Astrocyte of the hippocampus (primary cell): ENCODE data around the gene APOL2.
A peak's percentile ranks its signal among the peaks of the same experiment; 100 is the strongest.
"Not testable (repeated sequence)": the region's sequence is repeated elsewhere in the genome, so short reads cannot be mapped to it uniquely, and the experiment has no call there.

Experiments
- DNase-seq: peaks from one replicate; pipeline ENCODE4 v3.0.0; 2011; ENCODE audit warnings: low read depth, low spot score

The APOL2 gene

DNA sequence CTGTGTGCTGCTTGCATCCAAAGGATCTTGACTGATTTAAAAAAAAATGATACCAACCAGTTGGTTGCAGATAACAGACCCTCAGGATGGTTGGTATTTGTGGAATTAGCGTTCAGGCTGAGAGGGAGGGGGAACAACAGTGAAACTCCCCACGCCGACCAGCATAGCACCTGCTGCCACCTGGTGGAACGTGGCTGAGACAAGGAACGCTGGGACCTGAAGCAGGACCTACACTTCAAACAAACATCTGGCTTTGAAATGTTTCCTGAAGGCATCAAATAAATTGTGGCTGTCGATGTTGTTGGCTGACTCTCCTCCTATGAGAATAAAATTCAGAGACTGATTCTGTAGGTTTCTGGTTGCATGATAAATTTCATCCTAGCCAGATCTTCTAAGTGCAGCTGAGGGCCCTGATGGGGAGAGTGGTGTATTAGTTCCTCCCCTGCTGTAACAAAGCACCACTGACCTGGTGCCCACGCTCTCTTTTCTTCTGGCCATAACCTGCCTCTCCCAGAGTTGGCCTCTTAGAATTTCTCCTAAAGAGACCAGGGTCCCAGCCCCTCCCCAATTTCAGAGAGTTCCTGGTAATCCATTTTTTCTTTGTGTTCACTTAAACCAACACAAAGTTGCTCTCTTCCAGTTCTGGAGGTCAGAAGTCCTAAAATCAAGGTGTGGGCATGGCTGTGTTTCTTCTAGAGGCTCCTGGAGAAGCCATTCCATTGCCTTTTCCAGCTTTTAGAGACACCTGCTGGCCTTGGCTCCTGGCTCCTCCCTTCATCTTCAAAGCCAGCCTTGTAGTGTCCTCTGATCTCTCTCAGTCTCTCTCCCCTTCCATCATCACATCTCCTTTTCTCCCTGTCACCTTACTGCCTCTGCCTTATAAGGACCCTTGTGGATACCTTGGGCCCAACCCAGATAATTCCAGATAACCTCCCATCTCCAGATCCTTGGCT is 17.3 kb downstream of the APOL2 start:
- peak; percentile 80 for DNase-seq

DNA sequence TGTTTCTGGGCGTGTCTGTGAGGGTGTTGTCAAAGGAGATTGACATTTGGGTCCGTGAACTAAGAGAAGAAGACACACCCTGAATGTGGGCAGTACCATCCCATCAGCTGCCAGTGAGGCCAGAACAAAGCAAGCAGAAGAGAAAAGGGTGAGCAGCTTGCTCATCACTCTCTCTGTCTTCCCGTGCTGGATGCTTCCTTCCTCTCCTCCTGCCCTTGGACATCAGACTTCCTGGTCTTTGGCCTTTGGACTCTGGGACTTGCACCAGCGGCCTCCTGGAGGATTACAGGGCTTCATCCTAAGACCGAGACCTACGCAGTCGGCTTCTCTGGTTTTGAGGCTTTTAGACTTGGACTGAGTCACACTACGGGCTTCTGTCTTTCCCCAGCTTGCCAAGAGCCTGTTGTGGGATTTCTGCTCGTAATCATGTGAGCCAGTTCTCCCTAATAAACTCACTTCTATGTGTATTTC is 18.8 kb downstream of the APOL2 start:
- DNase-seq, result peak; percentile 36

DNA sequence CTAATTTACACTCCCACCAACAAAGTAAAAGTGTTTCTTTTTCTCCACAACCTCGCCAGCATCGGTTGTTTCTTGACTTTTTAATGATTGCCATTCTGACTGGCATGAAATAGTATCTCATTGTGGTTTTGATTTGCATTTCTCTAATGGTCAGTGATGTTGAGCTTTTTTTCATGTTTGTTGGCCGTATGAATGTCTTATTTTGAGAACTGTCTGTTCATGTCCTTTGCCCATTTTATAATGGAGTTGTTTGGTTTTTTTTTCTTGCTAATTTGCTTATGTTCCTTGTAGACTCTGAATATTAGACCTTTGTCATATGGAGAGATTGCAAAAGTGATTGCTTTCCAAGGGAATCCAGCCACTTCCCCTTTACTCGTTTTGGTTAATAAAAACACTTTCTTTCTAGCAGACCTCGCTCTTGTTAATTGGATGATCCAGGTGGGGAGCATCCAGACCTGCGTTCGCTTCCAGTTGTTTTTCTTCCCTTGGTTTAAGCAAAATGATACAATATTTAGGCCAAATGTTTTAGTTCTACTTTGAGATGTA is 20.6 kb downstream of the APOL2 start:
- DNase-seq, result no peak

GRCh38 chr22:36215981-36216380 is 23.3 kb downstream of the APOL2 start:
- no peak for DNase-seq

- no peak for DNase-seq
These were observed 25.7 kb downstream of the APOL2 start for GRCh38 chr22:36213586-36213985.

- no peak for DNase-seq
These were observed 26.4 kb downstream of the APOL2 start for GRCh38 chr22:36212901-36213300.

GRCh38 chr22:36211237-36211861 is 28.0 kb downstream of the APOL2 start:
- peak; percentile 72 for DNase-seq

DNA sequence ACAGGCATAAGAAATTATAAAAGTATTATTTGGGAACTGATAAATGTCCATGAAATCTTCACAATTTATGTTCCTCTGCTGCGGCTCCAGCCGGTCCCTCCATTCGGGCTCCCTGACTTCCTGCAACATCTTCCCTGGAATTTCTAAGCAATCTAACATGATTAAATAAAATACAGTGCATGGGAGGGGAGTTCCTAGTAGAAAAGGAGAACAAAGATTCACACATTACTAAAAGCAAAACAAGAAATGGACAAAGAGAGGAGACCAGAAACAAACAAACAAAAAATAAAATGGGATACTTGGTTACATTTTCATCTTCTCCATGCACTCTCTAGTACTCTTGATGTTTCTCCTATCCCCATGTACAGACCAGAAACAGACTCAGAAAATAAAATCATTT is 29.1 kb downstream of the APOL2 start:
- DNase-seq, result no peak

DNA sequence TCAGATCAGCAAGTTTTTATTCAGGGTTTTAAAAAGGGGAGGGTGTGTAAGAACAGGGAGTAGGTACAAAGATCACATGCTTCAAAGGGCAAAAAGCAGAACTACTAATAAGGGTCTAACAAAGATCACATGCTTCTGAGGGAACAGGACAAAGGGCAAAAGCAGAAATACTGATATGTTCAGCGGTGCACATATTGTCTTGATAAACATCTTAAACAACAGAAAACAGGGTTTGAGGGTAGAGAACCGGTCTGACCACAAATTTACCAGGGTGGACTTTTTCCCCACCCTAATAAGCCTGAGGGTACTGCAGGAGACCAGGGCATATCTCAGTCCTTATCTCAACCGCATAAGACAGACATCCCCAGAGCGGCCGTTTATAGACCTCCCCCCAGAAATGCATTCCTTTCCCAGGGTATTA is 29.8 kb downstream of the APOL2 start:
- DNase-seq, result not testable (repeated sequence)

DNA sequence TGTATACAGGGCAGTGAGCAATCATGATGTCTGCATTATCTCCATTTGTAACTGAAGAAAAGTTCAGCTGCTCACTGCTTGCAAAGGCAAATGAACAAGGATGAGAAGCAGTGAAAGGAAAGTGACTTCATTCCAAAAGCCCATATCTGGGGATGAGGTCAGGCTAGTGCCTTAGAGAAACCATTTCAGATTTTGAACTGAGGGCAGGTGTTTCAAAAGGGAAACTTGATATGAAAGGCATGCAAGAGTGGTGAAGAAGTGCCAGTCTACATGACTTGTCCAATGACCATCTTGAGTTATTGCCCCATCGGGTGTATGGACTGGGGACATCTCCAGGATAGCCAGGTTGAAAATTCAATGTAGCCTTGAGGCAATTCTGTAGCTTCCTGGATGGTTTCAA is 30.4 kb downstream of the APOL2 start:
- DNase-seq, result no peak

- no peak for DNase-seq
These were observed 31.1 kb downstream of the APOL2 start for GRCh38 chr22:36208162-36208765.

DNA sequence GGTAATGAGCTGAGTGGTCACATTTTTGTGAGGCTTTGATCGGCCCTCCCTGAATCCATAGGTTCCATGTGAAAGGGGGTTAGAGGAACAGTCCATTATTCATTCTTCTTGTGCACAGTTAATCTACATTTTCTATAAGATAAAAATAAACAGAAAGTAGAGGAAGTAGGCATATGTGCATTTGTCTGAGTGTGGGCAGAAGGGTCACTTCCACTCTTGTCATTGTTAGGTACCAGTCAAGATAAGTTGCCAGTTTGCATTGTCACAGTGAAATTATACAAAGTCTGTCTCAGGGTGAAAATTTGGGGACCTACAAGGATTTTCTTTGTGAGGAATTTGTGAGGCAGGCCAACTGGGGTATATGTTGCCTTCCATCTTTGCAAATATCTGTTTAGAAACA is 33.1 kb downstream of the APOL2 start:
- no peak for DNase-seq

- DNase-seq, result not testable (repeated sequence)
These were observed 33.8 kb downstream of the APOL2 start for GRCh38 chr22:36205573-36205972.

DNA sequence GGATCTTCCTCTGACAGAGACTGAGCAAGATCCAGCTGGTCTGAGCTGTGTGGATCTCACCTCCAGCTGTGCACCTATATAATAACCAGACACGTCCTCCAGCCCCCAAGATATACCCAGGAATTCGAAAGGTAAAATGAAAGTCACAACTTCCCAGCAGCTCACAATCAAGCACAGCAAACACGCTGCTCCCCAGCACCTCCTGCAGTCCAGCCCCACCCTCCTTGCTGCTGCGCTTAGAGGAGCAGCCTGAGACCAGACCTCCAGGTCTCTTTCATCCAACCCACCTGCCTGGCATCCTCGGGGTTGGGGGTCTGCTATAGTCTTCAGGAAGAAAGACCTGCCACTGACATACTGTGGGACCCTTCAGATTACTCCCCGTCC is 34.7 kb downstream of the APOL2 start:
- DNase-seq, result no peak

GRCh38 chr22:36204001-36204631 is 35.2 kb downstream of the APOL2 start:
- no peak for DNase-seq

GRCh38 chr22:36203441-36203840 is 35.9 kb downstream of the APOL2 start:
- DNase-seq, result not testable (repeated sequence)

GRCh38 chr22:36202906-36203305 is 36.4 kb downstream of the APOL2 start:
- not testable (repeated sequence) for DNase-seq

- DNase-seq, result peak; percentile 39
These were observed 37.6 kb downstream of the APOL2 start, which contains the start of gene APOL4 for GRCh38 chr22:36201630-36202319. APOL4 (minus strand) TSS chr22:36201809; CDS start chr22:36201734, 75 bp downstream.

GRCh38 chr22:36201025-36201424 is 38.3 kb downstream of the APOL2 start:
- DNase-seq, result not testable (repeated sequence)

GRCh38 chr22:36199001-36199551 is 40.3 kb downstream of the APOL2 start:
- DNase-seq, result no peak

- no peak for DNase-seq
These were observed 40.8 kb downstream of the APOL2 start for GRCh38 chr22:36198536-36198935.
